ENCODE data around the gene SCLY.

DNA sequence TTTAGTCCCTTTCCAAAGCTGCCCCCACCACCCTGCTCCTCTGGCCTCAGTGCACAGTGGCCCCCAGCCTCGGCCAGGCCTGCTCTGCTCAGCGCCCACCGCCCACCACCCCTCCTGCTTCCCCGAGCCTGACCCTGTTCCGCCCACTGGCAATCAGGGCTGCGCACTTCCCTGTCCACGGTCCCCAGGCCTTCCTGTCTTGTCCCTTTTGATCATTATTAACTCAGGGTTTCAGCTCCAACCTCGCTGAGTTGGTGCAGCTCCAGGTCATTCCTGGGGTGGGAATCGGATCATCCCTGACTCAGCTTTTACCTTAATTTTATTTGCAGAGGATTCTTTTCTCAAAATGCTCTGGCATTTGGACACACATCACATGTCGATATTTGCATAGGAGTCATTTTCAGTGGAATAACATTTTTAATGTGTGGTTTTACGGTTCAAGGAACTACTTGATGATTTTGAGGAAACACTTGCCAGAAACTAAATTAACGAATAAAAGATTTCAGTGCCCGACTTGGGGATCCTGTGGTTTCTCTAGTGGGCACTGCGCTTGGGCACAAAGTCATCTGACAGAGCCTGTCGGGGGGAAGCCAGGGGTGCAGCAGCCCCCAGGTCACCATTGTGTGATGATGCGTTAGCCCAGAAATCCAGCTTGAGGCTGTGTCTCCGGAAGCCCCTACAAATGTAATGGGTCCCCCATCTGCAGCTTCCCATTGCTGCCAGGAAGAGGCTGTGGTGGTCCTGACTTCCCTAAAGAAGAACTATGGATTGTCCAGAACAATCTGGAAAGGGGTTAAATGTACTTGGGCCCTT lies 38.3 kb downstream of the SCLY start:
- TF ChIP-seq, protein P1, sequence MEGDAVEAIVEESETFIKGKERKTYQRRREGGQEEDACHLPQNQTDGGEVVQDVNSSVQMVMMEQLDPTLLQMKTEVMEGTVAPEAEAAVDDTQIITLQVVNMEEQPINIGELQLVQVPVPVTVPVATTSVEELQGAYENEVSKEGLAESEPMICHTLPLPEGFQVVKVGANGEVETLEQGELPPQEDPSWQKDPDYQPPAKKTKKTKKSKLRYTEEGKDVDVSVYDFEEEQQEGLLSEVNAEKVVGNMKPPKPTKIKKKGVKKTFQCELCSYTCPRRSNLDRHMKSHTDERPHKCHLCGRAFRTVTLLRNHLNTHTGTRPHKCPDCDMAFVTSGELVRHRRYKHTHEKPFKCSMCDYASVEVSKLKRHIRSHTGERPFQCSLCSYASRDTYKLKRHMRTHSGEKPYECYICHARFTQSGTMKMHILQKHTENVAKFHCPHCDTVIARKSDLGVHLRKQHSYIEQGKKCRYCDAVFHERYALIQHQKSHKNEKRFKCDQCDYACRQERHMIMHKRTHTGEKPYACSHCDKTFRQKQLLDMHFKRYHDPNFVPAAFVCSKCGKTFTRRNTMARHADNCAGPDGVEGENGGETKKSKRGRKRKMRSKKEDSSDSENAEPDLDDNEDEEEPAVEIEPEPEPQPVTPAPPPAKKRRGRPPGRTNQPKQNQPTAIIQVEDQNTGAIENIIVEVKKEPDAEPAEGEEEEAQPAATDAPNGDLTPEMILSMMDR (IDR thresholded peaks at IDR 0.05) = no peak
- TF ChIP-seq POLR2A (IDR thresholded peaks at IDR 0.05) = no peak
